ENCODE measurements around the gene SIT1.

SIT1 gene

GRCh38 chr9:35603506-35603985 is 47.2 kb downstream of the SIT1 start:
- Histone ChIP-seq H3K36me3 (replicated peaks) (peaks cover 2% of the 10 kb centered on the region), H3K4me3 (ENCODE audit: low read depth, low read length) (peak overlapping the region; percentile 38), H3K27me3 (replicated peaks) (no peaks in the 10 kb centered on the region), H3K27ac (peak overlapping the region; percentile 56)
- DNase-seq: peak; percentile 53
- in situ Hi-C loops (cut with HindIII; ENCODE audit: low pct_ligation_motif_present, low sequenced_read_pairs): no loop called here
- TF ChIP-seq, protein P1, sequence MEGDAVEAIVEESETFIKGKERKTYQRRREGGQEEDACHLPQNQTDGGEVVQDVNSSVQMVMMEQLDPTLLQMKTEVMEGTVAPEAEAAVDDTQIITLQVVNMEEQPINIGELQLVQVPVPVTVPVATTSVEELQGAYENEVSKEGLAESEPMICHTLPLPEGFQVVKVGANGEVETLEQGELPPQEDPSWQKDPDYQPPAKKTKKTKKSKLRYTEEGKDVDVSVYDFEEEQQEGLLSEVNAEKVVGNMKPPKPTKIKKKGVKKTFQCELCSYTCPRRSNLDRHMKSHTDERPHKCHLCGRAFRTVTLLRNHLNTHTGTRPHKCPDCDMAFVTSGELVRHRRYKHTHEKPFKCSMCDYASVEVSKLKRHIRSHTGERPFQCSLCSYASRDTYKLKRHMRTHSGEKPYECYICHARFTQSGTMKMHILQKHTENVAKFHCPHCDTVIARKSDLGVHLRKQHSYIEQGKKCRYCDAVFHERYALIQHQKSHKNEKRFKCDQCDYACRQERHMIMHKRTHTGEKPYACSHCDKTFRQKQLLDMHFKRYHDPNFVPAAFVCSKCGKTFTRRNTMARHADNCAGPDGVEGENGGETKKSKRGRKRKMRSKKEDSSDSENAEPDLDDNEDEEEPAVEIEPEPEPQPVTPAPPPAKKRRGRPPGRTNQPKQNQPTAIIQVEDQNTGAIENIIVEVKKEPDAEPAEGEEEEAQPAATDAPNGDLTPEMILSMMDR (IDR thresholded peaks at IDR 0.05; ENCODE audit: low read depth, low read length, missing control alignments): no peak

DNA sequence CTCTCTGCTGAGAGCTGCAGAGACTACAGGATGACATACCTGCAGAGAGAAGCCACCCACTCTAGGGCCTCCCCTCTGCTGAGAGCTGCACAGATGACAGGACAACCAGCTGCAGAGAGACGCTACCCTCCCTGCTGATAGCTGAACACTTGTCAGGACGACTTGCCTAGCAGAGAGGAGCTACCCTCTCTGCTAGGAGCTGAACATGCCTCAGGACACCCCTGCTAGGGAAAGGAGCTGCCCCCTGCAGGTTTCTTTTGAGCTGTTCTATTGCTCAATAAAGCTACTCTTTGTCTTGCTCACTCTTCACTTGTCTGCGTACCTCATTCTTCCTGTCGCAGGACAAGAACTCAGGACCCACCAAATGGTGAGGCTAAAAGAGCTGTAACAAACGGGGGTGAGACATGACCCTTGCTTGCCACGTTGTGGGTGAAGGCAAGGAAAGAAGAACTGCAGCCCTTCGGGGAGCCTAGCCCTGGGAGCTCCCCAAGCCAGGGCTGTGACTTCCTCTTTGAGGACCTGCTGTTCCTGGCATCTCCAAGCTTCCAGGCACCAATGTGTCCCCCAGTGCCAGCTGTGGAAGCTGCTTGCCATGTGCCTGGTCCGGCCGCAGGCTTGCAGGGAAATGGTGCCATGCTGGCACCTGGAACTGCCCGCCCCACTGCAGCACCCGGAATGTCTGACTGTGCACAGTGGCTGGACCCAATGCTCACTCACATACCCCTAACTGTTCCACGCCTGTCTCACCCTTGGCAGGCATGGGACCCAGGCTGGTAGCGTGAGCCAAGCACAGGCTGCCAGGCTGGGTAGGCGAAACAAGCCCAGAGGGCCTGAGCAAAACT is 50.7 kb downstream of the SIT1 start:
- H3K4me3 ChIP-seq (ENCODE audit: low read depth, low read length): no peak overlapping the region
- DNase-seq: no peak
- no peaks in the 10 kb centered on the region for H3K36me3 ChIP-seq (replicated peaks)
- no peak overlapping the region for H3K27ac ChIP-seq
- no peaks in the 10 kb centered on the region for H3K27me3 ChIP-seq (replicated peaks)
- in situ Hi-C loops (cut with HindIII; ENCODE audit: low pct_ligation_motif_present, low sequenced_read_pairs): no loop called here
- TF ChIP-seq, protein P1 (IDR thresholded peaks at IDR 0.05; ENCODE audit: low read depth, low read length, missing control alignments): peak; percentile 25
